ENCODE measurements around the gene KRTAP5-5.
"Not testable (repeated sequence)": the region's sequence is repeated elsewhere in the genome, so short reads cannot be mapped to it uniquely, and the experiment has no call there.

KRTAP5-5 gene

DNA sequence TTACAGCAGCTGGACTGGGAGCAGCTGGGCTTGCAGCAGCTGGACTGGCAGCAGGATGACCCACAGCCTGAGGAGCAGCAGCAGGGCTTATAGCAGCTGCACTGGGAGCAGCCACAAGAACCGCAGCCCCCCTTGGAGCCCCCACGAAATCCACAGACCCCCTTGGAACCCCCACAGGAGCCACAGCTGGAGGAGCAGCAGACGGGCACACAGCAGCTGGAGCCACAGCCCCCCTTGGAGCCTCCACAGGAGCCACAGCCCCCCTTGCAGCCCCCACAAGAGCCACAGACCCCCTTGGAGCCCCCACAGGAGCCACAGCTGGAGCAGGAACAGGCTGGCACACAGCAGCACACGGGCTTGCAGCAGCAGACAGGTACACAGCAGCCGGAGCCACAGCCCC lies 21.7 kb upstream of the KRTAP5-5 start:
- not testable (repeated sequence) for DNase-seq

GRCh38 chr11:1608363-1608762 lies 21.2 kb upstream of the KRTAP5-5 start, which contains the start of gene KRTAP5-3:
TSS of gene KRTAP5-3 (minus strand) at chr11:1608463. CDS start at chr11:1608385, 78 bp downstream.
- DNase-seq, result no peak

DNA sequence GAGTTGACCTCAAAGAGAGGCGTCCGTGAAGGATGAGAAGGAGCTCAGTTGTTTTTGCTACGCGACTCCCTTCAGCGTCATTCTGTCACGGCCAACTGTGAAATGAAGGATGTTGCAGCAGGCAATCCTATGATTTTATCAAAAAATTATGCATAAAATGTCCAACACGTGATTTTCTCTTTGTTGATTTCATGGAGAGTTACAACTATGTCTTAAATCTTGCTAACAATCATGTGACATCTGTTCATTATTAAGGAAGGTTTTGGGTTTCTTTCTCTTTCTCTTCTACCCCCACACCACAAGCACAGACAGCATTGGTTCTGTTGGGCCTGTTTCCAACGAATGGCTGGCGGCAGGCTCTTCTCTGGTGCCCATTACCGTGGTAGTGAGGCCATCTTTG lies 11.3 kb upstream of the KRTAP5-5 start:
- DNase-seq, result no peak

GRCh38 chr11:1619449-1619848 lies 10.1 kb upstream of the KRTAP5-5 start:
- no peak for DNase-seq

- no peak for DNase-seq
Observed at GRCh38 chr11:1622086-1622485, 7.5 kb upstream of the KRTAP5-5 start, which contains the start of gene KRTAP5-4. TSS of gene KRTAP5-4 (minus strand) at chr11:1622138. CDS start at chr11:1622093, 45 bp downstream.

GRCh38 chr11:1623716-1624115 lies 5.9 kb upstream of the KRTAP5-5 start:
- no peak for DNase-seq

- no peak for DNase-seq
Observed at GRCh38 chr11:1624621-1625020, 5.0 kb upstream of the KRTAP5-5 start.

GRCh38 chr11:1625541-1625940 lies 4.0 kb upstream of the KRTAP5-5 start:
- DNase-seq, result no peak

DNA sequence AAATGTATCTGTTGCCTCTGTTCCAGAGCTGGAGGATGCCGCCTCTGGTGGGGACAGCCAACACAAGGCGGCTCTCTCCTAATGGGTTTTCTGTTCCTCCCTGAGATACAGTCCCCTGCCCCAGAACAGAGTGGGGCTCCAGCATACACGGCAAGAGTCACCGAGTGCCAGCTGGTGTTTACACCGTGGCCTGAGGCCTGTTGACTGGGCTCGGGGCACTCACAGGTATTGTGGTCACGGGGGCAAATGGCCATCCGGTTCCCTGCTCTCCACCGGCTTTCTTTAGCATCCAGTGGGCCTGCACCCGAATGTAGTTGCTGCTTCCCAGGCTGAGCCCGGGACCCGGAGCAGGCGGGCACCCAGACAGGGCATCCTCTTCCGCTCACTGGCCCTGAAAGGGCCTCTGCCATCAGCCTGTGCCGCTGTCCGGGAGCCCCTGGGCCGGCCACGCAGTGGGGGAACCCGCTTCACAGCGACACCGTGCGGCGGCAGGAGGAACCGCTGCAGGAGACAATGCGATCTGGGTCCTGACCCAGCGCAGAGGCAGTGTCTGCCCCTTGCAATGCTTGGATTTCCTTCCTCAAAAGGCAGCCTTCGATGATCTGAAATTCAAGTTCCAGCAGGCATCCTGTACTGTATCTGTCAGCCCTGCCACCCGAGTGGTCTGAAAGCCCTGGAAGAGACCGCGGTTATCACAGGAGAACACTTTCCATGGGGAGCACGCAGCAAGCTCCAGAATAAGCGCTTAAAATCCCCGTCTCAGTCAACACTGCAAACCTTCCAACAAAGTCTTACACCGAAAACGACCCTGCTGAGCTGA lies 859 bp upstream of the KRTAP5-5 start:
- DNase-seq, result peak in 4 of 5 donors; percentile 30 to 53 (median 40)

- DNase-seq, result no peak
Observed at GRCh38 chr11:1630271-1630670, 696 bp downstream of the KRTAP5-5 start.

DNA sequence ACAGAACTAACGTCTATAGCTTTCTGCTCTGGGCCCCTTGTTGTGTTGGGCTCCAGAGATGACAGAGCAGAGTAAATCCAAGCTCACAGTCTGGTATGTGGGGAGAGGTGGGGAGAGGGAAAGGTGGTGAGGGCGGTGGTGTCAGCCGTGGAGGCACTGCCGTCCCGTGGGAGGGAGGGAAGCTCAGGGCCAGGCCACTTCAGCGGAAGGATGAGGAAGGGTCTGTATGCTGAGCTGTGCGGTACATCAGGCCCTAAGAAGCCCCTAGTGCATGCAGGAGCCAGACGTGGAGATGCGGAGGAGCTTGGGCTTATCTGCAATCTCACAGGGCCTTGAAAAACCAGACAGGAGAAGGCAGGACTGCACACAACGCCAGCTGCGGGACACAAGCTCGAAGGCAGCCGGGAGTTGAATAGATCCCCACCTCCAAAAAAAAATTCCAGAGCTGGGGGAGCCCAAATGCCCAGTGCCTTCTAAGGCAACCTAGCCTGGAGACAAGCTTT lies 1.5 kb downstream of the KRTAP5-5 start:
- DNase-seq, result no peak

- DNase-seq, result no peak
Observed at GRCh38 chr11:1632053-1632714, 2.6 kb downstream of the KRTAP5-5 start.

- DNase-seq, result no peak
Observed at GRCh38 chr11:1633864-1634263, 4.3 kb downstream of the KRTAP5-5 start.

GRCh38 chr11:1636291-1636950 lies 6.8 kb downstream of the KRTAP5-5 start:
- DNase-seq, result no peak

- DNase-seq, result no peak
Observed at GRCh38 chr11:1637628-1638027, 8.1 kb downstream of the KRTAP5-5 start.

DNA sequence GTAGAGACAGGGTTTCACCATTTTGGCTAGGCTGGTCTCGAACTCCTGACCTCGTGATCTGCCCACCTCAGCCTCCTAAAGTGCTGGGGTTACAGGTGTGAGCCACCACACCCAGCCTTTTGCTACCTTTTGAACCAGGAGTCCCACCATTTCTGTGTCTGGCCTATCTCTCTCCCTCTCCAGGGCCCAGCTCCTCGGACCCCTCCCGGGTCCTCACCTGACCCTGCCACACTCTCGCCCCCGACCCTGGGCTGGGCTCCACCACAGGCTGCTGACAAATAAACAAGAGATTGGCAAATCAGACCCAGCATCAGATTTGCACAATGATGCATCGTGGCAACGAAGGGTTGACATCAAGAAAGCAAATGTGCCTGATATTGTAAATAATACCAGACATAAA lies 8.8 kb downstream of the KRTAP5-5 start:
- DNase-seq, result no peak

- no peak for DNase-seq
Observed at GRCh38 chr11:1639102-1639620, 9.6 kb downstream of the KRTAP5-5 start.

DNA sequence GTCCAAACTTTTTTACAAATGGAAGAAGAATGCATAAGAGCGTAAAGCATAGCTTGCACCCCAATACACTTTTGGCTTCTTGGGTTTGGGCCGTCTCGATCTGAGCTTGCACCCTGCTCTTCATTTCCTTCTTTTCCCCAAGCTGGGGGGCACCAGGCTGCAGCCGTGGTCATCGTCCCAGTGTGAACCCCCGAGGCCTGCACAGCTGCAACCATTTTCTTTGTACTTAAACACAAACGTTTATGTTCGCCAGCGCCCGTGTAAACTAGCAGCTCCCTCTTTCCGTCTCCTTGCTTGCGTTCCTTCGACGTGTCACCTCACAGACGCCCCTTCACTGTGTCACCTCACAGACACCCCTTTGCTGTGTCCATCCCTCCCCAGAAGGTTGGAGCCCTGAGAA lies 10.1 kb downstream of the KRTAP5-5 start:
- no peak for DNase-seq

DNA sequence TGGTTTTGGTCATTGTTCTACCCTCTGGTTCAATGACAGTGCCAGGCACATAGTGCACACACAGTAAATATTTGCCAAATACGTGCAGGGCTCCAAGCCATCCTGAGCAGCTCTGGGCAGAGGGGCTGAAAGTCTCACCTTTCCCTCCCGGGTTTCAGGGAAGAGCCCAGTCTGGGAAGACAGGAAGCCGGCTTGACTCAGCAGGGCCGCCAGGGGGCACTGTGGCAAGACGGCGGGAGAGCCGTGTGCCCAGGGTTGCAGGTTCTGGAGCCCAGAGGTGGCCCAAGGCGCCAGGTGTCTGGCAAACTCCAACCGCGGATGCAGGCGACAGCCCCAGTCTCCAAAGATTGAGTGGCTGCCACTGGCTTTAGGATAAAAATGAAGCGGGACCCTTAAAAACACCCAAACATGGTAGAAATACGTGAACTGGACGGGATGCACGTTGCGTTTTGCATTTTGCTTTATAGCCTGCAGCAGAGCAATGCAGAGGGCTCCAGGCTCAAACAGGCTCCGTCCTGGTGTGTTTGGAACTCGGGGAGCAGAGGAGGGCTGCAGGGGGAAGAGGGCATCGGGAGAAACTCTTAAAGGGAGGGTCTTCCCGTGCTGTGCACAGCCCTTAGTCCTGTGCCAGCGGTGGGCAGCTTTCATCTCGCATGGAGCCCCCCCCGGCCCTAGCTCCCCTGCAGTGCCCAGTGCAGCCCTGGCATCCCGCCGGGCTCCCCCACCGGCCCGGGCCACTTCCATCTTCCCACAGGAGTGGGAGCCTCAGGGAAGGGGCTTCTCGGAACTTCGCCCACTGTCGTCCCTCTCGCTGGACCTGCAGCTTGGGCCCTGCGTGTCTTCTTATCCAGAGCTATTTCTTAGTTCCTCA lies 10.7 kb downstream of the KRTAP5-5 start:
- DNase-seq, result peak in 2 of 5 donors; percentile 19 to 27

DNA sequence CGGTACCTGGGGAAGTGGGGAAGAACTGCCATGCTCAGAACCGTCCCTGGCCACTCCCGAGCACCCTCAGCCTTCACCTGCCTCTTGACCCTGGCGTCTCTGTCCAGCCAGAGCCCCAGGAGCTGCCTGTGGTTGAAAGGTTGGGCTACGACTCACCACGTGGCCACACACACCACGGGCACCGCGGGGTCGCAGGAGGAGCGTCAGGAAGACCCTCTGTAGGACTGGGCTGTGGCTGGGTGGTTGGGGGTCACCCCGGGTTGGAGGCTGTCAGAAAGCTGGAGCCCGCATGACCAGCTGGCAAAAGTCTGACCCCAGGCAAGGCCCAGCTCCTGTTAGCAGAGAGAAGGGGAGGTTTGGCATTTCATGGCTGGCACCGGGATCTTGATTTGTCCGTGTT lies 11.5 kb downstream of the KRTAP5-5 start:
- no peak for DNase-seq

DNA sequence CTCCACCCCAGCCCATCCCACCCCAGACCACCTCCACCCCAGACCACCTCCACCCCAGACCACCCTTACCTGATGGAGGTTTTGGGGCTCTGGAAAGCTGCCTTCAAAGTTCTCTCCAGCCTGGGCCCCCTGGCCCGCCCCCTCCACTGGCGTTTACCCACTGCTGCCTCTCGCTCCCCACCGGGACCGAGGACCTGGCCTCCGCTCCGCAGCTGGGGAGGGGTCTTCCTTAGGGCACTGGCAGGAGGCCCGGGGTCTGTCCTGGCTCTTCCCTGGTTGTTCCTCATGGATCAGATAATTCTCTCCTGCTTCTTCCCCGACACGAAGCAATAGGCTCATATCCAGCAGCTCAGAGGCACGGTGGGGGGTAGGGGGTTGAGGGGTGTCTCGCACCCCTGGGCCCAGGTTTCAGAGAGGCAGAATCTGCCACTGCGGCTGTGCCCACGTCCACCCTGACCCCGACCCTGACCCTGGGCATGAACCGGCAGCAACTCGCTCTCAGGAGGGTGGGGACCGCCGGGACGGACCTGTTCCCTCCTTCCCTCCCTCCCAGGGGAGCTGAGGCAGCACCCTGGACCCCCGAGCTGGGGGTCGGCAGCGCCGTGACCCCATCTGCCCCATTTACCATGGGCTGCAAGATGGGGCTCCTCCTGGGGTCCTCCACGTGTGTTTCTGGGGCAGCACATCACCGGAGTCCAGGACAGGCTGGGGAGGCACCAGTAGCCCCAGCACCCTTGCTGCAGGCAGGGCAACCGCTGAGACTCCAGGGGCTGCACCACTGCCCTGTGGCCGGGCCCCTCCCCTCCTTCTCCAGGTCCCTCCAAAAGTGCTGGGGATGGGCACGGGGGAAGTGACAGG lies 12.9 kb downstream of the KRTAP5-5 start:
- no peak for DNase-seq
